Small intestine (tissue), 7 donors: ENCODE measurements around the gene SUPT5H. TPM values are rescaled to one million over a fixed set of nuclear protein-coding genes. Genes with fewer than 3 reads are reported as not detected.

Source experiments
- DNase-seq, 2 donors: peaks; one replicate each; pipeline versions ENCODE4 v3.0.0 to v3.0.0-alpha.2; 2013
- FAIRE-seq: peaks from 2 replicates; lab custom pipeline; 2012; peaks lifted over from hg19 to GRCh38; lab: Jason Lieb, UNC
- H3K27ac ChIP-seq, 3 donors: one replicate each; pipeline ENCODE4 v1.5.1; 2013; ENCODE audit warnings: low read length in 2 of 3, mild to moderate bottlenecking in 2 of 3, control low read depth in 1 of 3, inconsistent platforms in 1 of 3, low read depth in 1 of 3, moderate library complexity in 1 of 3
- H3K27me3 ChIP-seq, 3 donors: one replicate each; pipeline ENCODE4 v1.6.1; 2013; ENCODE audit warnings: low read length in 3 of 3, inconsistent platforms in 1 of 3; ENCODE audit not compliant: control insufficient read depth in 3 of 3, insufficient read depth in 3 of 3
- H3K36me3 ChIP-seq, 3 donors: one replicate each; pipeline ENCODE4 v1.6.1; 2013; ENCODE audit warnings: low read length in 3 of 3, inconsistent platforms in 1 of 3, low read depth in 1 of 3, mild to moderate bottlenecking in 1 of 3, moderate library complexity in 1 of 3; ENCODE audit not compliant: control insufficient read depth in 3 of 3, insufficient read depth in 2 of 3
- H3K4me1 ChIP-seq, 3 donors: one replicate each; pipeline ENCODE4 v1.6.1; 2013; ENCODE audit warnings: low read length in 2 of 3, inconsistent platforms in 1 of 3, low read depth in 1 of 3, mild to moderate bottlenecking in 1 of 3, moderate library complexity in 1 of 3; ENCODE audit not compliant: control insufficient read depth in 3 of 3, insufficient read depth in 2 of 3
- H3K4me3 ChIP-seq, 3 donors: one replicate each; pipeline ENCODE4 v1.5.1; 2013; ENCODE audit warnings: low read length in 3 of 3, control low read depth in 1 of 3, inconsistent platforms in 1 of 3, low read depth in 1 of 3, mild to moderate bottlenecking in 1 of 3, moderate library complexity in 1 of 3
- H3K9me3 ChIP-seq, 2 donors: one replicate each; pipeline ENCODE4 v1.6.1; 2013; ENCODE audit warnings: low read depth in 1 of 2, low read length in 1 of 2; ENCODE audit not compliant: control insufficient read depth in 2 of 2, insufficient read depth in 1 of 2
- WGBS, 3 donors: extraction: QIAGEN DNeasy Blood & Tissue Kit; methylation state at CpG; one replicate each; pipeline ENCODE4 v1.1.7; 2013; 5-methylcytosine and 5-hydroxymethylcytosine counted together
- polyA plus RNA-seq, 4 donors: library from polyadenylated mRNA; stranded (reverse) in 3 of 4; unstranded in 1 of 4; fragments of 200-250 nt in 3 of 4; fragments of 120-200 nt in 1 of 4; gene quantifications; one replicate each; pipeline versions ENCODE4 v1.2.1 to v1.2.3, GENCODE V29; 2013
- donor health status: healthy with polysubstance abuse.
- donor health status: control.
- donor health status: control.
- donor health status: Bipolar disorder and iron deficiency.
- donor health status: healthy.

SUPT5H gene
- polyA plus RNA-seq, 4 donors, result 95.5 to 283 (median 163) TPM

- DNase-seq, result no peak
These were observed 20.8 kb downstream of the SUPT5H start for GRCh38 chr19:39465956-39466747.

GRCh38 chr19:39467941-39468340 is 22.6 kb downstream of the SUPT5H start:
- 94 to 96% (median 95%) methylated on average over 7 of the region's 7 CpGs for whole genome bisulfite sequencing, 3 donors
- no peak for DNase-seq
- Histone ChIP-seq H3K36me3 (peaks cover 33 to 88% (median 58%) of the 10 kb centered on the region in 3 donors), H3K27ac (no peak overlapping the region), H3K27me3 (no peaks in the 10 kb centered on the region), H3K4me3 (no peak overlapping the region), H3K9me3 (no peaks in the 10 kb centered on the region), H3K4me1 (no peaks in the 10 kb centered on the region)
- FAIRE-seq, result no peak

More at GRCh38 chr19:39465956-39466747, 20.8 kb downstream of the SUPT5H start:
- Histone ChIP-seq H3K27ac (no peak overlapping the region), H3K4me3 (no peak overlapping the region), H3K27me3 (no peaks in the 10 kb centered on the region), H3K36me3 (peaks cover 25 to 77% (median 43%) of the 10 kb centered on the region in 3 donors), H3K9me3 (no peaks in the 10 kb centered on the region), H3K4me1 (no peaks in the 10 kb centered on the region)
- no peak for FAIRE-seq
- WGBS, 3 donors, result 95 to 98% (median 96%) methylated on average over 15 to 18 of the region's 18 CpGs

- no peaks in the 10 kb centered on the region for H3K9me3 ChIP-seq
- DNase-seq (no peak), FAIRE-seq (no peak)
- H3K4me3 ChIP-seq, result no peak overlapping the region
- peaks cover 37 to 97% (median 65%) of the 10 kb centered on the region in 3 donors for H3K36me3 ChIP-seq
- H3K27me3 ChIP-seq, result no peaks in the 10 kb centered on the region
- no peak overlapping the region for H3K27ac ChIP-seq
- 93 to 94% (median 94%) methylated on average over 10 to 11 of the region's 11 CpGs for WGBS, 3 donors
- no peaks in the 10 kb centered on the region for H3K4me1 ChIP-seq
These were observed 23.7 kb downstream of the SUPT5H start for GRCh38 chr19:39469036-39469435.

- WGBS, 3 donors, result 84 to 86% (median 86%) methylated on average over 6 of the region's 6 CpGs
- Histone ChIP-seq H3K36me3 (peaks cover 34 to 97% (median 65%) of the 10 kb centered on the region in 3 donors), H3K4me1 (no peaks in the 10 kb centered on the region), H3K27ac (no peak overlapping the region), H3K4me3 (no peak overlapping the region), H3K27me3 (no peaks in the 10 kb centered on the region), H3K9me3 (no peaks in the 10 kb centered on the region)
- FAIRE-seq, result no peak
- DNase-seq, result no peak
These were observed 24.2 kb downstream of the SUPT5H start for GRCh38 chr19:39469567-39469966.

- H3K9me3 ChIP-seq, result no peaks in the 10 kb centered on the region
- FAIRE-seq (no peak), DNase-seq (no peak)
- WGBS, 3 donors, result 84 to 87% (median 86%) methylated on average over 7 of the region's 7 CpGs
- peaks cover 30 to 98% (median 63%) of the 10 kb centered on the region in 3 donors for H3K36me3 ChIP-seq
- H3K27me3 ChIP-seq, result no peaks in the 10 kb centered on the region
- no peaks in the 10 kb centered on the region for H3K4me1 ChIP-seq
- no peak overlapping the region for H3K4me3 ChIP-seq
- H3K27ac ChIP-seq, result no peak overlapping the region
These were observed 25.4 kb downstream of the SUPT5H start for GRCh38 chr19:39470724-39471339.

- H3K4me1 ChIP-seq, result no peaks in the 10 kb centered on the region
- H3K27me3 ChIP-seq, result no peaks in the 10 kb centered on the region
- DNase-seq (no peak), FAIRE-seq (no peak)
- WGBS, 3 donors, result 72 to 86% (median 80%) methylated on average over 8 of the region's 8 CpGs
- H3K9me3 ChIP-seq, result no peaks in the 10 kb centered on the region
- H3K27ac ChIP-seq, result no peak overlapping the region
- no peak overlapping the region for H3K4me3 ChIP-seq
- H3K36me3 ChIP-seq, result peaks cover 28 to 95% (median 55%) of the 10 kb centered on the region in 3 donors
These were observed 26.6 kb downstream of the SUPT5H start for GRCh38 chr19:39471756-39472536.

- H3K4me3 ChIP-seq, result no peak overlapping the region
- H3K27ac ChIP-seq, result no peak overlapping the region
- WGBS, 3 donors, result 91% methylated on average over 31 to 32 of the region's 32 CpGs
- no peak for DNase-seq
- no peak for FAIRE-seq
- no peaks in the 10 kb centered on the region for H3K27me3 ChIP-seq
- H3K36me3 ChIP-seq, result peaks cover 25 to 86% (median 48%) of the 10 kb centered on the region in 3 donors
- H3K9me3 ChIP-seq, result no peaks in the 10 kb centered on the region
- no peaks in the 10 kb centered on the region for H3K4me1 ChIP-seq
These were observed 27.5 kb downstream of the SUPT5H start for GRCh38 chr19:39472746-39473442.
